ENCODE results near the gene CYSRT1. TPM values are rescaled to one million over a fixed set of nuclear protein-coding genes. Genes with fewer than 3 reads are reported as not detected.

The CYSRT1 gene
- total and polyA plus RNA-seq, 2 donors (not counting 3 experiments of a cell fraction or from before 2014, with no cell fraction given), result 0.44 to 1.1 TPM

GRCh38 chr9:137182836-137183235 lies 42.1 kb upstream of the CYSRT1 start:
- dilution Hi-C loops (cut with MboI; ENCODE audit: extremely low pct_ligation_motif_present, low sequenced_read_pairs), result no loop called here
- POLR2A ChIA-PET, result no interaction called here

More at GRCh38 chr9:137182836-137183235, 42.1 kb upstream of the CYSRT1 start:
- BruUV-seq (replicated peaks), result no TSS peak
- Histone ChIP-seq H3K9ac (replicated peaks; ENCODE audit: extremely low read depth, insufficient read depth, low read length) (no peak overlapping the region), H3K36me3 (ENCODE audit: control insufficient read depth in 2 of 2, extremely low read depth in 1 of 2, insufficient read depth in 2 of 2, low read length in 2 of 2) (peaks cover 0 to 56% of the 10 kb centered on the region in 2 experiments), H3K79me2 (ENCODE audit: control insufficient read depth, insufficient read depth, low read length) (peaks cover 18% of the 10 kb centered on the region), H3K4me3 (replicated peaks in 1 of 3; ENCODE audit: insufficient read depth in 1 of 3, low read depth in 1 of 3, low read length in 3 of 3) (no peak overlapping the region), H4K20me1 (replicated peaks; ENCODE audit: control insufficient read depth, extremely low read depth, insufficient read depth, low read length) (no peaks in the 10 kb centered on the region), H3K27ac (ENCODE audit: insufficient read depth, low read depth, low read length) (no peak overlapping the region), H3K4me2 (ENCODE audit: insufficient read depth, low read length) (no peak overlapping the region), H2AFZ (ENCODE audit: low read depth, low read length) (no peak overlapping the region), H3K4me1 (ENCODE audit: control insufficient read depth, extremely low read depth, insufficient read depth, low read length) (peaks cover 15% of the 10 kb centered on the region), H3K9me1 (replicated peaks; ENCODE audit: control insufficient read depth, extremely low read depth, insufficient read depth, low read length) (no peaks in the 10 kb centered on the region), H3K27me3 (ENCODE audit: control insufficient read depth in 2 of 2, insufficient read depth in 2 of 2, low read length in 2 of 2) (no peaks in the 10 kb centered on the region), H3K9me3 (replicated peaks; ENCODE audit: control insufficient read depth, insufficient read depth, low read length) (no peaks in the 10 kb centered on the region)
- intact Hi-C loops (cut with micrococcal nuclease), result no loop called here
- TF ChIP-seq, protein P1, sequence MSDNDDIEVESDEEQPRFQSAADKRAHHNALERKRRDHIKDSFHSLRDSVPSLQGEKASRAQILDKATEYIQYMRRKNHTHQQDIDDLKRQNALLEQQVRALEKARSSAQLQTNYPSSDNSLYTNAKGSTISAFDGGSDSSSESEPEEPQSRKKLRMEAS (IDR thresholded peaks at IDR 0.05; ENCODE audit: insufficient read depth, insufficient read length), result no peak
- no peak for TF ChIP-seq FOS (IDR thresholded peaks at IDR 0.05; ENCODE audit: borderline replicate concordance, insufficient read depth, low read length)
- no peak for TF ChIP-seq GATA2 (IDR thresholded peaks at IDR 0.05; ENCODE audit: insufficient read depth, insufficient read length, low read depth, low read length)
- TF ChIP-seq JUN (IDR thresholded peaks at IDR 0.05; ENCODE audit: borderline replicate concordance, insufficient read depth, insufficient read length, low read depth), result no peak
- no peak for TF ChIP-seq EZH2 (IDR thresholded peaks at IDR 0.05; ENCODE audit: borderline replicate concordance, low read depth, low read length, severe bottlenecking)
- no peak for TF ChIP-seq POLR2A (IDR thresholded peaks at IDR 0.05; ENCODE audit: low read depth, low read length)
- TF ChIP-seq MYC (IDR thresholded peaks at IDR 0.05; ENCODE audit: low read depth, low read length), result no peak
- TF ChIP-seq CTCF (IDR thresholded peaks at IDR 0.05; ENCODE audit: extremely low read depth in 1 of 2, insufficient read depth in 1 of 2, low read depth in 1 of 2, low read length in 2 of 2), result no peak
- TF ChIP-seq POLR2AphosphoS5 (IDR thresholded peaks at IDR 0.05; ENCODE audit: insufficient read depth, low read depth, low read length), result no peak
- CTCF ChIA-PET, result interaction anchor here (0.7 kb wide), 1 partner anchor 45 kb away, joined by 3 read pairs; the partner anchor contains the start of gene RNF224
- DNase-seq (ENCODE audit: low read depth, low spot score) (no peak), FAIRE-seq (no peak)
